ENCODE measurements around the gene SMNDC1.

SMNDC1 gene

GRCh38 chr10:110279407-110279986, 25.2 kb downstream of the SMNDC1 start:
- H3K4me1 ChIP-seq (ENCODE audit: low read length): no peaks in the 10 kb centered on the region
- no peak overlapping the region for H3K4me2 ChIP-seq (ENCODE audit: low read depth, low read length)
- DNase-seq: peak; percentile 43
- no peak overlapping the region for H2AFZ ChIP-seq (ENCODE audit: low read length)
- peak; percentile 63 for TF ChIP-seq CTCF (IDR thresholded peaks at IDR 0.05; ENCODE audit: low read length)
- no peak for TF ChIP-seq EZH2 (optimal IDR thresholded peaks at IDR 0.05; ENCODE audit: low read depth, low read length)
- TF ChIP-seq EZH2phosphoT487 (IDR thresholded peaks at IDR 0.05; ENCODE audit: low read length): no peak
- H3K9ac ChIP-seq (ENCODE audit: low read length): no peak overlapping the region
- no peaks in the 10 kb centered on the region for H3K36me3 ChIP-seq (replicated peaks; ENCODE audit: insufficient read depth, low read length)
- no peaks in the 10 kb centered on the region for H3K27me3 ChIP-seq (replicated peaks; ENCODE audit: insufficient read depth, low read length)
- H3K9me3 ChIP-seq (replicated peaks; ENCODE audit: insufficient read depth, low read length): no peaks in the 10 kb centered on the region
- H3K79me2 ChIP-seq (ENCODE audit: low read length): no peaks in the 10 kb centered on the region
- no peak overlapping the region for H3K4me3 ChIP-seq (ENCODE audit: low read length)
- no peaks in the 10 kb centered on the region for H3F3A ChIP-seq (ENCODE audit: insufficient read depth, low read length)
- H4K20me1 ChIP-seq (ENCODE audit: insufficient read depth, low read length): no peaks in the 10 kb centered on the region; the same call in 1 of the 2 replicates
- no peaks in the 10 kb centered on the region for H3K9me2 ChIP-seq (replicated peaks; ENCODE audit: insufficient read depth, low read length)
- no peak overlapping the region for H3K27ac ChIP-seq (ENCODE audit: low read length)

DNA sequence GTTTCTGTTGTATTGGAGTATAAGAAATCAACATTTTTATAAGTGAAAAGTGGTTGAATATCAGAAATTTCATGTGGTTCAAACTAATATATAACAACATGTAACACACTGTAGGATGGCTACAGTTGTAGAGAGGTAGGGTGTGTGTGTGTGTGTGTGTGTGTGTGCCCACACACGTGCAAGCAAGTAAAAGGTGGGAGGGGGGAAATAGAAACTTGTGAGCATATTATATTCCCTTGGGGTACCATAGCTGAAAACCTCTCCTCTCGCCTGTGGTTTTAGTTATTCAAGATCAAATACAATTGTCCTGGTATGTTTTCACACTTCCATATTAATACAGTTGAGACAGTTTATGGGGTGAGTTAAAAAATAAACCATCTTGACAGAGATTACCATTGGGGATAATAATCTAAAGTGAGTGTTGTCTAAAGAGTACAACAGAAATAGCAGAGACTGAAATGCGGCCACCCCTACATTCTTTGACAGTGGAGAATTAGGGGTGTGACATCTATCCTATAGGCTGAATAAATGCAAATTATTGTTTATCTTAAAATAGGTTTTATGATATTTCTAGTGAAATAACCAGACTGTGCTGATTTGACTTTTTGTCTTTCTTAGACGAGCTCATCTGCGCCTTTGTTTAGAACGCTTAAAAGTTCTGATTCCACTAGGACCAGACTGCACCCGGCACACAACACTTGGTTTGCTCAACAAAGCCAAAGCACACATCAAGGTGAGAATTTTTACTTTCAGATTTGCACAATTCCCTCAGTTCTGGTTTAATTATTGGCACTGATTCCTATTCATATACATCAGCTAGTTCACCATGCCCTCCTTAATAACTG, 25.9 kb downstream of the SMNDC1 start:
- Histone ChIP-seq H3K79me2 (ENCODE audit: low read length) (no peaks in the 10 kb centered on the region), H3K9ac (ENCODE audit: low read length) (no peak overlapping the region), H3K4me3 (ENCODE audit: low read length) (no peak overlapping the region), H2AFZ (ENCODE audit: low read length) (no peak overlapping the region), H3K4me2 (ENCODE audit: low read depth, low read length) (no peak overlapping the region), H3K4me1 (ENCODE audit: low read length) (no peaks in the 10 kb centered on the region), H3F3A (ENCODE audit: insufficient read depth, low read length) (no peaks in the 10 kb centered on the region), H3K9me3 (replicated peaks; ENCODE audit: insufficient read depth, low read length) (no peaks in the 10 kb centered on the region), H4K20me1 (ENCODE audit: insufficient read depth, low read length) (no peaks in the 10 kb centered on the region; the same call in 1 of the 2 replicates), H3K36me3 (replicated peaks; ENCODE audit: insufficient read depth, low read length) (no peaks in the 10 kb centered on the region), H3K9me2 (replicated peaks; ENCODE audit: insufficient read depth, low read length) (no peaks in the 10 kb centered on the region), H3K27ac (ENCODE audit: low read length) (no peak overlapping the region), H3K27me3 (replicated peaks; ENCODE audit: insufficient read depth, low read length) (no peaks in the 10 kb centered on the region)
- TF ChIP-seq CTCF (IDR thresholded peaks at IDR 0.05; ENCODE audit: low read length) (no peak), EZH2 (optimal IDR thresholded peaks at IDR 0.05; ENCODE audit: low read depth, low read length) (no peak), EZH2phosphoT487 (IDR thresholded peaks at IDR 0.05; ENCODE audit: low read length) (no peak)
- DNase-seq: no peak

DNA sequence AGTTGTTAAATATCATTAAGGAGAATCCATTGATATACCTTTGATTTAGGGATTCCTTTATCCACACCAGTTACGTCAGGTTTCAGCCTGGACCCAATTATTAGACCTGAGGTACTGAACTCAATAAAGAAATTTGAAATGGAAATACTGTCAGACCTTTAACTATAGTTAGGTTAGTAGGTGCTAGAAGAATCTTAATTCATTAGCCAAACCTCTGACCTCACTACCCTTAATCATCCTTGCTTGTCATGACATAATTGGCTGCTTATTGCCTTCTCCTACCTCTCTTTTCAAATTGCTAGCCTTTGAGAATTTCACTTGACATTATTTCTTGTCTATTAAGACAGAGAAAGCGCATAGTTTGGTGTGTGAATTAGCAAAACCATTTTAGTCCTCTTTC, 27.1 kb downstream of the SMNDC1 start:
- H4K20me1 ChIP-seq (ENCODE audit: insufficient read depth, low read length): no peaks in the 10 kb centered on the region; the same call in 1 of the 2 replicates
- H3K9me3 ChIP-seq (replicated peaks; ENCODE audit: insufficient read depth, low read length): no peaks in the 10 kb centered on the region
- H3K27ac ChIP-seq (ENCODE audit: low read length): no peak overlapping the region

More for the DNA sequence above, 27.1 kb downstream of the SMNDC1 start:
- H3K36me3 ChIP-seq (replicated peaks; ENCODE audit: insufficient read depth, low read length): no peaks in the 10 kb centered on the region
- no peaks in the 10 kb centered on the region for H3K9me2 ChIP-seq (replicated peaks; ENCODE audit: insufficient read depth, low read length)
- no peak overlapping the region for H2AFZ ChIP-seq (ENCODE audit: low read length)
- no peak for TF ChIP-seq EZH2 (optimal IDR thresholded peaks at IDR 0.05; ENCODE audit: low read depth, low read length)
- no peak overlapping the region for H3K4me3 ChIP-seq (ENCODE audit: low read length)
- no peak overlapping the region for H3K4me2 ChIP-seq (ENCODE audit: low read depth, low read length)
- no peaks in the 10 kb centered on the region for H3F3A ChIP-seq (ENCODE audit: insufficient read depth, low read length)
- H3K27me3 ChIP-seq (replicated peaks; ENCODE audit: insufficient read depth, low read length): no peaks in the 10 kb centered on the region
- no peak for DNase-seq
- no peak overlapping the region for H3K9ac ChIP-seq (ENCODE audit: low read length)
- H3K4me1 ChIP-seq (ENCODE audit: low read length): no peaks in the 10 kb centered on the region
- H3K79me2 ChIP-seq (ENCODE audit: low read length): no peaks in the 10 kb centered on the region

Measured in MM.1S (cell line).